HFF-Myc (cell line): ENCODE results near the gene CPNE9.

Source experiments
- DNase-seq: peaks from one replicate; pipeline ENCODE4 v3.0.0-alpha.2; 2011; ENCODE audit warnings: low read depth; ENCODE audit errors: extremely low read depth
- H3K4me3 ChIP-seq: replicated peaks from 2 replicates; pipeline ENCODE4 v1.5.1; 2011; ENCODE audit warnings: low read depth, mild to moderate bottlenecking, control low read depth, low read length
- TF ChIP-seq, protein P1 (sequence below): IDR thresholded peaks from 2 replicates; pipeline ENCODE4 v1.5.1; 2012; ENCODE audit warnings: mild to moderate bottlenecking, low read depth, low read length, control low read depth; ENCODE audit errors: missing control alignments

The CPNE9 gene

DNA sequence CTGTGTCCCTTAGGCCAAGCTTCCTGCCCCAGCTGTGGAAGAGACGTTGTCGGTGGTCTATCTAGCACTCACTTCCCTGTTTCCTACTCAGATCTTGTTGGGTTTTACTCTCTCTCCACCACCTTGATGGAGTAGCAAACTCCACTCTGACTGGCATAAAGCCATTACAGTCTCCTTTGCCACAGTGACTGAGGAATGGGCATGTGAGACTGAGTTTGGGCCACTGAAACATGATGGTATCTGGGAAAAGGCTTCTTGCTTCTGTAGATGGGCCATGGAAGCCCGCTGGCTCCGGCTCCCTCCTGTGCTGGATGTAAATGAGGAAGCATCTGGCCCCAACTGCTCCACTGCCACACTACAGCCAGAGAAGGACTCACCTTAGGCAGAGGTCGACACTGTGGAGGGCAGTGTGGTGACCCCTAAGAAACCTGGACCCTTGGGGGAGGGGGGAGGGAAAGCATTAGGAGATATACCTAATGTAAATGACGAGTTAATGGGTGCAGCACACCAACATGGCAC, 75.5 kb downstream of the CPNE9 start:
- TF ChIP-seq, protein P1, sequence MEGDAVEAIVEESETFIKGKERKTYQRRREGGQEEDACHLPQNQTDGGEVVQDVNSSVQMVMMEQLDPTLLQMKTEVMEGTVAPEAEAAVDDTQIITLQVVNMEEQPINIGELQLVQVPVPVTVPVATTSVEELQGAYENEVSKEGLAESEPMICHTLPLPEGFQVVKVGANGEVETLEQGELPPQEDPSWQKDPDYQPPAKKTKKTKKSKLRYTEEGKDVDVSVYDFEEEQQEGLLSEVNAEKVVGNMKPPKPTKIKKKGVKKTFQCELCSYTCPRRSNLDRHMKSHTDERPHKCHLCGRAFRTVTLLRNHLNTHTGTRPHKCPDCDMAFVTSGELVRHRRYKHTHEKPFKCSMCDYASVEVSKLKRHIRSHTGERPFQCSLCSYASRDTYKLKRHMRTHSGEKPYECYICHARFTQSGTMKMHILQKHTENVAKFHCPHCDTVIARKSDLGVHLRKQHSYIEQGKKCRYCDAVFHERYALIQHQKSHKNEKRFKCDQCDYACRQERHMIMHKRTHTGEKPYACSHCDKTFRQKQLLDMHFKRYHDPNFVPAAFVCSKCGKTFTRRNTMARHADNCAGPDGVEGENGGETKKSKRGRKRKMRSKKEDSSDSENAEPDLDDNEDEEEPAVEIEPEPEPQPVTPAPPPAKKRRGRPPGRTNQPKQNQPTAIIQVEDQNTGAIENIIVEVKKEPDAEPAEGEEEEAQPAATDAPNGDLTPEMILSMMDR: no peak
- no peak overlapping the region for H3K4me3 ChIP-seq
- no peak for DNase-seq
